Stimulated activated CD8-positive, alpha-beta memory T cell treated with anti-CD3 and anti-CD28 coated beads, Interleukin-15, amount 100 ng/mL, for 4 hours (primary cell): Measurements from ENCODE around the gene TSR3.

ENCODE experiments used
- DNase-seq, 2 donors: peaks; one replicate each; pipeline ENCODE4 v3.0.0-alpha.2; 2020; ENCODE audit warnings: low read depth in 2 of 2

The TSR3 gene

DNA sequence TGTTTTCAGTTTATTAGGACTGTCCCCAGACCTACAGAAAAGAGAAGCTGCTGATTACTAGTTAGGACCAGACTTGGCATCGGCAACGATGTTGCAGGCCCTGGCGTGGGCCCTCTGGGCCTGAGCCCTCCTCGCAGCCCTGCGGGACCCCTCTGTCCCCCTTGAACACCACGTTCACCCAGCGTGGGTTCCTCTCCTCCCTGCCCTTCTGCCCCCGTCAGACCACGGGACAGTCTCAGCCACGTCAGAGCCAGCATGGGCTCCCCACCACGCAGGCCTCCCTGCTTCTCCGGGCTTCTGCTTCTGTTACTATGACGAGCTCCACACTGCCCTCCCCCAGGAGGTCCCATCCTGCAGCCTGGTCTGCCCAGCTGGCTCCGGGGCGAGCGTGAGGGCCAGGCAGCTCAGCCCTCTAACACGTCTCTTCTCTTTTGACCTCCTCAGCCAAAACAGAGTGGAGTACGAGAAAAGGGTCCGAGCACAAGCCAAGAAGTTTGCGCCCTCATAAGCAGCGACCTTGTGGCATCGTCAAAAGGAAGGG is 27.3 kb downstream of the TSR3 start:
- no peak for DNase-seq

DNA sequence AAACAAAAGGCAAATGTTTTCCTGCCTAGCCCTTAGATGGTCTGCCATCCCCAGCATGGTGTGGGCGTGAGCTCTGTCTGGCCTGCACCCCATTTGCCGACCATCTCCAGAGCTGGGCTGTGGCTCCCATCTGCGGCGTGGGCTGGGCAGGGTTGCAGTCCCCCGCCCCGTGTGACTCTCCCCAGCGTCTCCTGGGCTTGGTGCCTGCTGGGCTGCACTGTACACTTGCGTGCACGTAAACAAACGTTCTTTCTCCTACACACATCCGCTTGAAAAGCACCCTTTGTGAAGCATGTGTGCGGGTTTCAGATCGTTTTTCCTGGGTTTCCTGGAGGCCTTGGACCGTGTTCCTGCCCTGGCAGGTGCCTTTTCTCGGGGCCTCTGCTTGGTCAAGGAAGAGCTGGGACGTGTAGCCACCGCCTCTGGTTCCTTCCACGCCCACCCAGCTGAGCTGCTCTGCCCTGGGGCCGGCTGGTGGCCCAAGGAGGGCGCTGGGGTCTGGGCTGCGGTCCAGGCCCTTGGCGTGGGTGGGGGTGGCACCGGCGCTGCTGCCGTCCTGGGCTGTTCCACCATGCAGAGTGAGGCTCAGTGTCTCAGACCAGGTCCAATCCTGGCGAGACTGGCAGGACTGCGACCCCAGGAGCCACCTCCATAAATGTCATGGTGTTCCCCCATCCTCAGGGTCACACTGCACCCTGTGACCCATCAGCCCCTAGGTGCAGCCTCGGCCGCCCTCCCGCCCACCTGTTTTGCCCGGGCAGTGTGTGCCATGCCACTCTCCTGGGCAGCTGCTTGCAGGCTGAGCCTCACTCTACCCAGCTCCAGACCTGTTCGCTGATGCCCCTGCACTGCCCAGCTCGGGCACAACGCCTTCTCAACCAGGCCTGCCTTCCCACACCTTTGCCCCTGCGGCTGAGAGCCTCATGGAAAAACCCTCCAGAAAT is 28.1 kb downstream of the TSR3 start:
- DNase-seq: no peak

DNA sequence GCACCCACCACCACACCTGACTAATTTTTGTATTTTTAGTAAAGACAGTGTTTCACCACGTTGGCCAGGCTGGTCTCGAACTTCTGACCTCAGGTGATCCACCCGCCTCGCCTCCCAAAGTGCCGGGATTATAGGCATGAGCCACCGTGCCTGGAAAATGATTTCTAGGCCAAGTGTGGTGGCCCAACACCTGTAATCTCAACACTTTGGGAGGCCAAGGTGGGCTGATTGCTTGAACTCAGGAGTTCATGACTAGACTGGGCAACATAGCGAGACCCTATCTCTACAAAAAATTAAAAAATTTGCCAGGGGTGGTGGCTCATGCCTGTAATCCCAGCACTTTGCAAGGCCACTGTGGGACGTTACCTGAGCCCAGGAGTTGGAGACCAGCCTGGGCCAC is 29.3 kb downstream of the TSR3 start:
- no peak for DNase-seq

DNA sequence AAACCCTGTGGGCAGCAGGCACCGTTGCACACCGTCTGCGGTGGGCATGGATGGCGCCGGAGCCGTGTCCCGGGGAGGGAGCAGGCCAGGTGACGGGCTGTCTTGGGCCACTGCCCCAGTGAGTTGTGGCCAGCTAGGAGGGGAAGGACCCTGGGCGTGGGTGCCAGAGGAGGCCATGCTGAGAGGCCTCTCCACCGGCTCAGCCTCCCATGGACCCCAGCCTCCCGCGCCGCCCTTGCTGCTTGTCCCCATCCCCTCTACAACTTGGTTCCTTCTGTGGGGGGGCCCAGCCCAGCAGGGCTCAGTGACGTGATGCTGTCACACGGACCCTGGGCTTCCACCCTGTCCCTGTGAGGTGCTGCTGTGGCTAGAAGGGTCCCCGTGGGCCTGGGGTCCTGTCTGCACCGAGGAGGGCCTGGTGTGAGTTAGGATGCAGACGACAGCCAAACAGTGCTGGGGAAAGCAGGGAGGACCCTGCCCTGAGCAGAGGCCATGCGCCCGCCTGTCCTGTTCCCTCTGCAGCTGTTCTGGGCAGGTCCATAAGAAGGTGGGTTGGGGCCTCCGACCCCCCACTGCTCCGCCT is 30.9 kb downstream of the TSR3 start:
- DNase-seq: no peak

DNA sequence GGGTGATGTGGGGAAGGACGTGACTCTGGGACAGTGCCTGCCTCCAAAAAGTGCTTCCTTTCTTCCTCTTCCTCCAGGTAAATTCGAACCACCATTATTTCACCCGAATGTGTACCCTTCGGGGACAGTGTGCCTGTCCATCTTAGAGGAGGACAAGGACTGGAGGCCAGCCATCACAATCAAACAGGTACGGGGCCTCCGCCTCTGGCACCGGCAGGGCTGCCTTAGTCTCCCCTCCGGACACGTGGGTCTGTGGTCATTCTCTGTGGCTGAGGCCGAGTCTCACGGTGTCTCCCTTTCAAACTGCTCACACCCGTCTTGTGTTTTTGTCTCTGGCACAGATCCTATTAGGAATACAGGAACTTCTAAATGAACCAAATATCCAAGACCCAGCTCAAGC is 31.6 kb downstream of the TSR3 start:
- DNase-seq: no peak

DNA sequence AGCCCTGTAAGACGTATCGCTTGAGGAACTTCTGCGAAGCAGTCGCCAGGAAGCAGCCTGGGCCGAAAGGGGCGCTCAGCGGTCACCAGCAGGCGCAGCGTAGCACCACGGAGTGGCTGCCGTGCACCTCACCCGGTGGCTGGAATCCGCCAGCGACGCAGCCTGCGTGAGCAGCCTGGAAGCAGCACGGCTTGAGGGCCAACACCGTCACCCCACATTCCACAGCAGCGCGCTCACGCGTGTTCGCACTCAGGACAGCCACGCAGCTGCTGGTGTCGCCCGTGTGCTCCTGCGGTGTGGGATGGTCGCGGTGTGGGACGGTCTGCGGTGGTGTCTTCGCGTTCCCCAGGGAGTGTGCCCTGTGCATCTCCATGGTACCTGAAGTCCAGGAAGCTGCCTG is 32.6 kb downstream of the TSR3 start:
- no peak for DNase-seq

DNA sequence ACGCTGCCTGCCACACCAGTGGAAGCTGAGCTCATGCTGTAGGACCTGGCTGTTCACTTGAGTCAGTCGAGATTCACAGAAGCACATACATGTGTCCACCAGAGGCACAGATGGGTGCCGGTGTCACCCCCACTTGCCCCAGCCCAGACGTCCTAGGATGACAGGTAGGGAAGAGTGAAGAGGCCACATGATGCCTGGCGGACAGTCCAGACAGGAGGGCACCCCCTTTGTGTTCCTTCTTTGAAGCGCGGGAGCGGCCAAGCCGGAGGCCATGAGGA is 33.5 kb downstream of the TSR3 start:
- no peak for DNase-seq

DNA sequence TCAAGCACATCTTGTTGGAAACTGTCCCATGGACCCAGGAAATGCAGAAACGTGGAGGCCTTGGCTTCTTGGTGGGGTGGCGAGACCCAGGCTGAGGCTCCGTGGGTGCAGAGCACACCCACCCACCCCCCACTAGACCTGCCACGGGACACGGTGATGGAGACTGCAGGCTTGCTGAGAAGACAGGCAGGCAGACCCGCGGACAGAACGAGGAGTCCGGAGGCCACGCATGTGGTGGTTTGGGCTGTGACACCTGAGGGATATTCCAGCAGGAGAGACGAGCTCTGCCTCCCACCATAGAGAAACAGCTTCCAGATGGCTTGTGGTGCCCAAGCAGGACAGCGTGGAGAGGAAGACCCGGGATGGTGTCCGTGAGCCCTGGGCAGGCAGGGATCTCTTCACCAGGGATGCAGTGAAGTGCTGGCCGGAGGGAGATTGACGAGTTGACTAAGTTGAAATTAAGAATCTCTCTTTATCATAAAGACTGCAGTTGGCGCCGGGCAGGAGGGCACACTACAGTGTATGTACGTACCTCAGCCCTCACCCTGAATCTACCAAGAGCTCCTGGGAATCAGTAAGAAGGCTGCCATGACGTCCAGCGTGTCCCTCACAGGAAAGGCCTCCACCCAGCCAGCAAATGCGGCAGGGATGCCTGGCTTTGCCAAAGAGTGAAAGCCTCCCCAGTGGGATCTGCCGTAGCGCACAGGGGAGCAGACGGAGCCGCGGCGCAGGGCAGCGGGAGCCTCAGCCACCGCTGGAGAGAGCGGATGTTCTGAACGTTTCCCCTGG is 34.0 kb downstream of the TSR3 start:
- no peak for DNase-seq

DNA sequence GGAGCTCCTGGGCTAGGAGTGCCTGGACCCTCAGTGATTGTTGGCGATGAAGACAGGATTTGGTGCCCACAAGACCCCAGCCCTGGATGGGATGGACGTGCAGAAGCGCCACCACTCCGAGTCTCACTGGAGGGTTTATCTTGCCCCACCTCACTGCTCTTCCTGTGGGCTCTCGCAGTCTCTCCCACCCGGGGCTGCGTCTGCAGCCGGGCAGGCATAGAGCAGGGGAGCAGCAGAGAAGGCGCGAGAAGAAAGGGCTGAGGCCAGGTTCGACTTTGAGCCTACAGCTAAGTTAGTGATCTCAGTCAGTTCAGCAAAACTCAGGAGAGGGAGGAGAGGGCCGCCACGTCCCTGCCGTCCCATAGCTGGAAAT is 35.7 kb downstream of the TSR3 start:
- DNase-seq: no peak

DNA sequence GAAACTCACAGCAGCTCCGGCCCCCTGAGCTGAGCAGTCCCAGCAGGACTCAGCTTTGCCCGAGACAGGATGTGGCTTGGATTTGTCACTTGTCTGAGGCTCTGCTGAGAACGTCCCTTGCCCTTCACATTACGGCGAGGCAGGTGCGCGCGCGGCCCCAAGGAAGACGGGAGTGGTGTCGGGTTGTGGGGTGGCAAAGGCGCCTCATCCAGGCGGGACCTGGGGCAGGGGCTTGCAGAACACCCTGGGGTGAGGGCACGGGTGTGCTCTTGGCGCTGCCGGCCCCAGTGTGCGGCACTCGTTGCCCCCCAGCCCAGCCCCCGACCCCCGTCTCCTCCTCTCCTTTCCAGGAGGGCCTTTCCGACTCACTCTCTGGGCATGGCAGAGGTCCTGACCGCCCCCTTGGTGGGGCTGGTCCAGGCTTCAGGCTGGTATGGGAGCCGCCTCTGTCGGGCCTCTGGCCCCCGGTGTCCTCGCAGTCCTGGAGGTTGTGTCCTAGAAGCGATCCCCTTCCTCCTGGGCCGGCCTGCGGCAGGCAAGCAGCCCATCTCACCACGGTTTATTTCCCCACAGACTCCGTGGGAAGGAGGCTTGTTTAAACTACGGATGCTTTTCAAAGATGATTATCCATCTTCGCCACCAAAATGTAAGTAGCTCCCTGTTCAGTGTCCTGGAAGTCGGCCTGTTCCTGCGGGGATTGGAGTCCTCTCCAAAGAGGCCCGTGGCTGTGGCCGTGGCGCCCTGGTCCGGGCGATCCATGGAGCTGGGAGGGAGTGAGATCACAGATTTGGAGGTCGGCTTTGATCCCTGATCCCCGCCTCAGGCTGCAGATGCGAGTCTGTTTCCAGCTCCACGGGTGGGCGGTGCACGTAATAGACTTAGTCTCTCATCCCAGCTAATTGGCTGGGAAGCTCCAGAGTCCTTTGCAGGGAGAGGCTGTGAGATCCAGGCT is 36.3 kb downstream of the TSR3 start:
- DNase-seq: no peak

DNA sequence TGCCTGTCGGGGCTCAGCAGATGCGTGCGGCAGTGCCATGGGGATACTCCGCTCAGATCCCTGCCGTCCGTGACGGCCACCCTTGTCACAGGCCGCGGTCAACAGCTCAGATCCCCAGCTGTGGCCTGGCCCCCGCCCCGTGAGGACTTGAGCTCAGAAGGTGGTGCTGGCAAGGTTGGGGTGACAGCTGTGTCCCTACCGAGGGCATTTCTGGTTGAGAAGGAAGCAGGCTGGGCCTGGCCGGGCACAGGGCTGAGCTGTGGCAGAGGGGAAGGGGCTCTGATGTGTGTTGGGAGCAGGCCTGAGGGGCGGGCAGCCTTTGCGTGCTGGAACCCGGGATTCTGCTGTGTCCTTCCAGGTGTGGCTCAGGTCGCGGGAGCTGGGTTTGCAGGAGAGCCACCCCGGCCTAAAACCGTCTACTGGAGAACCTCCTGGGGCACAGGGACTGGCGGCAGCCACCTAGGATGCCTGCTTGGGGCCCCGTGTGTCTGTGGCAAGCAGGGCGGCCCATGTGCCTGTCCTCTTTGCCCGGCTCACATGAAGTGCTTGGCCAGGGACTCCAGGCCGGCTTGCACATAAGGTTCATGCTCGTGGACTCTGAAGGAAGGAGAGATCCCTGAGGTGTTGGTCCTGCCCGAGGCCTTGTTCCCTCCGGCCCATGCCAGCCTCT is 37.1 kb downstream of the TSR3 start:
- no peak for DNase-seq

DNA sequence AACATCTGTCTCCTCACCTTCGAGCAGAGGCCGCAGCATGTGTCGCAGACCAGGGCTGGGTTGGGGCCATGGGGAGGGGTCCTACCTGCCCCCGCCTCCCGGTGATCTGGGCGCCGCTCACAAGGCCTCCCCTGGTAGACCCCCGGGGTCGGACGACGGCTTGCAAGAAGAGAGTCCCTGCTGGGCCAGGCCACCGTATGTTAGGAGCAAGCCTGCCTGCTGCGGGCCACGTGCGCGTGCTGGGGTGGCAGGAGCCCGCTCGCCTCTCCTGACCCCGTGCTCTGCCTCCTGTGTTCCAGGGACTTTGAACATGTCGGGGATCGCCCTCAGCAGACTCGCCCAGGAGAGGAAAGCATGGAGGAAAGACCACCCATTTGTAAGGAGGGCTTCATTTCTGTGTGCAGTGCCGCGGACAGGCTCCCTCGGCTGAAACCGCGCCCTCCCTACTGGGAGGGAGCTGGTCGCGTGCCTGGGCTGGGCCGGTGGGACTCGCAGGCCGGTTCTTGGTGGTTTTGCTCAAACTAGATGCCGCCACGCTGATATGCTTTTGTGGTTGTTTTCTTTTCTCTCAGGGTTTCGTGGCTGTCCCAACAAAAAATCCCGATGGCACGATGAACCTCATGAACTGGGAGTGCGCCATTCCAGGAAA is 37.8 kb downstream of the TSR3 start:
- DNase-seq: no peak

DNA sequence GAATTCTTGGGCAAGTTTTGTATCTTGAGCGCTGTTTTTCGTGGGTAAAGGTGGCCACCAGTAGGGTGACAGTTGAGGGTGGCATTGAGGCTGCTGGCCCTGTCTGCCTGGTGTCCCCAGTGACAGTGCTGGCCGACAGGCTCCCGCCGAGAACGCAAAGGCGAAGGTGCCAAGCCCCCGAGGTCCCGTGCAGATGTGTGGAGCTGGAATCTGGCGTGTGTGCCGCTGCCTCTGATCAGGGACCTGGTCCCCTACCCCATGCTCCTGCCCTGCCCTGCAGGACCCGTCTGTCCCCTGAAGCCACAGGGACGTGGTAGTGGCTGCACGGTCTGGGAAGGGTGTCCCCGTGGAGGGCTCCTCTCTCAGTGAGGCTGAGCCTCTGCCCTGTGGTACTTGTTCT is 38.8 kb downstream of the TSR3 start:
- no peak for DNase-seq

DNA sequence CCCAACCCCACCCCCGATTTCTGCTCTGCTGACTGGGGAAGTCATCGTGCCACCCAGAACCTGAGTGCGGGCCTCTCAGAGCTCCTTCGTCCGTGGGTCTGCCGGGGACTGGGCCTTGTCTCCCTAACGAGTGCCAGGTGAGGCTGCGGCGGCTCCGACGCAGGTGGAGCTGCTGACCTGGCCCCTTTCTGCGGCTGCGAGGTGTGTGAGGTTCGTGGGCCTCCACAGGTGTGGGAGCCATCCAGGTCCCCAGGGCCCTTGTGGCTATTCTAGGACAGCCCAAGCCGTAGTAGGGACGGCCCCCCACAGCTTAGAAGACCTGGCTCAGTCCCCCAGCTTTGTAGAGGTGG is 39.2 kb downstream of the TSR3 start:
- no peak for DNase-seq

DNA sequence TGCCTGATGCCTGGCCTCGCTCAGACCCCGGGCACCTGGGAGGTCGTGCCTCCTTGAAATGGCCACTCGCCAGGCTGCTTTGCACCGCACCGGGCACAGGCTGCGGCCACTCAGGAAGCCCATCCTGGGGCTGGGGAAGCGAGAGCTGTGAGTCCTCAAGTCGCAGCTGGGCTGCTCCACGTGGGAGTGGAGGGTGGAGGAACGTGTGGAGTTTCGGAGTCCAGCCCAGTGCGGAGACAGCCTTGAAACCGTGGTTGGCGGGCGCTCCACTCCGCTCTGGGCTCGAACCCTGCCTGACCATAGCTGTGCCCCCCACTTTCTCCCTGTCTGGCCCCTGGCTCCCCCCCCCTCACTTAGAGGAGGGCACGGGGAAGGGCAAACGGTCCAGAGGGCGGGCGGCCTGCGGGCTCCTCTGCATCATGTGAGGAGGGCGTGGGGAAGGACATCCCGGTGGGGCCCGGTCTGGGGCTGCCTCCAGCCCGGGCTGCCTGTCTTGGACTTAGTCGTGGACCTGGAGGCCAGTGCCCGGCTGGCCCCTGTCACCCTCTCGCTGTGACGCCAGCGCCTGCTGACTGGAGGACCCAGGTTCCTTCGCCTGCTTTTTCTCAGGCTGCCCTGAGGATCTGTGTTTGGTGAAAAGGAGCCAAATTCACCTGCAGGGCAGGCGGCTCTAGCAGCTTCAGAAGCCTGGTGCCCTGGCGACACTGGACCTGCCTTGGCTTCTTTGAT is 39.8 kb downstream of the TSR3 start:
- DNase-seq: no peak

DNA sequence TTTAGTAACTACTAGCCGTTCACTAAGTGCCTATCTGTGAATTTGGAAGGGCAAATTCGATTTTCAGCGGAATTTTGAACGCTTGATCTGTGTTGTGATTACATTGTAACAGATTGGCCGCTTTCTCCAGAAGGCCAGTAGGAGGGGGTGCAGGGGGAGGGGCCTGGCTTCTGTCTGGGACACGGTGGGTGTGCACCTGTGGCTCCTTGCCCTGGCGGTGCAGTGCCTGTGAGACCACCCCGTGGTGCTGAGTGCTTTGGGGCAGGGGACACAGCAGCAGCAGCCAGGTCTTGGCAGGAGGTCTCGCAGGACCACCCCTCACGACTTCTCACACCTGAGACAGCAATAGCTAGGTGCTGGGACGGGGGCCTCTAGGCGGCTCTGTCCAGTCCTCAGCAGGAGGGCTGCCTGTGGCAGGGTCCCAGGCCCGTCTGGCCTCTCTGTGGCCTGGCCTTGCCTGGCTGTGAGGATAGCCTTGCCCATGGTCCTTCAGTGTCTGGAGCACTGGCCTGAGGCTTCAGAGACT is 40.4 kb downstream of the TSR3 start:
- no peak for DNase-seq

DNA sequence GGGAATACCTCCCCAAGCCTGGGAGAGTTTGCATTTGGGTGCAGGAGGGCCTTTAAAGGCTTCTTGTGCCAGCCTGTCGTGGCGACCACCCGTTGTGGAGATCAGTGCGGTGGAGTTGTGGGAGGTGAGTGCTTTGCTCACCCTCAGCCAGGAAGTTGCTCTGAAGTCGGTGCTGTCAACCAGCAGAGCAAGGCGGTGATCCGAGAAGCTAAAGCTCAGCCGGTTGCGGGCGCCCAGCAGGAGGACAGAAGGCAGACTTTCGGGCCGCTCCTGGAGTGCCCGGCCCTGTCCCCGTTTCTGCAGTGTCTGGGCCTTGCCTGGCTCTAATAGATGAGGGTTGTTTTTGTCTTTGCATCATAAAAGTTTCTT is 40.9 kb downstream of the TSR3 start:
- no peak for DNase-seq

DNA sequence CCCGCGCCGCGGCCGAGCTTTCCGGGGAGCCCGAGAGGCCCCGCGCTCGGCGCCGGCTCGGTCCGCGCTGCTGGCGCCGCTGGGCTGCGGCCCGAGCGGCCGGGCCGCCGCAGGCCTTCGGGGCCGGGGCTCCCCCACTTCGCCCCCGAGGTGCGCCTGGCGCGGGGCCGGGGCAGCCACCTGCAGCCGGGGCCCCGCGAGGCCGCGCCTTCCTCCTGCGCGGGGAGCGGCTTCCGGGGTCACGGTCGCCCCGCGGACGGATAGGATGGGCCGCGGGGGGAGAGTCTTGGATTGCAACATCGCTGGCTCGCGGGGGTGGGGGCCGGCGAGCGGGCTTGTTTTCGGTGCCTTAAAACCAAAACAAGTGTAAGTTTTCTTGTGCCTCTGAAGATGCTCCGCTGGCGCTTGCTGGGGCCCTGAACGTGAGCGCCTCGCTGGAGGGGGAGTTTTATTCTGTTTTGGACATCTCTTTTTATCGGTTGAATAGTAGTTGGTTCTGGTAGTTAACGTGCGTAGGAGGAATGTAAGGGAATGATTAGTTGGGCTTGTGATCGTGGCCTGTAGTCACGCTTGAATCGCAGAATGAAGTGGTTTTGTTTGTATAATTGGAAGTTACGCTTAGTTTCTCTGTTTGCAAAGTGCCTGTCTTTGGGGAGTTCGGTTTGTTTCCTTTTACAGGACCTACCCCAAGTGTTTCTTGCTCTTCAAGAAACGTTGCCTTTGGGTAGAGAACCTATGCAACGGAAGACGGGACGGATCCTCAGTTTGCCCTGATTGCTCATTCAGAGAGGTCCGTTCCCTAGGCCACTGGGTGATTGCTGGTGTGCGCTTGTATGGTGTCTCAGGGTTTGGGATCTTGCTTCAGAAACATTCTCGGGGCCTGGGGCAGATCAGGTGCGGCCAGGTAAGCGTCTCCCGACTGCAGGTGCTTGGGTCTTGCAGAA is 41.5 kb downstream of the TSR3 start:
- DNase-seq: peak; percentile 34 to 37
